ENCODE measurements around the gene TRIM37. TPM values are rescaled to one million over a fixed set of nuclear protein-coding genes. Genes with fewer than 3 reads are reported as not detected.

The TRIM37 gene
- total RNA-seq, 1 donor from 2014 or later = 25.4 TPM

GRCh38 chr17:59018019-59018418 lies 88.7 kb downstream of the TRIM37 start:
- no peaks in the 10 kb centered on the region for H3K27me3 ChIP-seq (ENCODE audit: insufficient read depth, low read length)
- H3K4me3 Mint-ChIP-seq (ENCODE audit: unreplicated experiment) = no peak overlapping the region
- no peak for FAIRE-seq
- H3K79me2 ChIP-seq (ENCODE audit: insufficient read depth, low read length) = no peaks in the 10 kb centered on the region
- H3K36me3 Mint-ChIP-seq (ENCODE audit: low read depth, unreplicated experiment) = peaks cover 7% of the 10 kb centered on the region
- no peak overlapping the region for H3K27ac ChIP-seq (ENCODE audit: low read depth, low read length)
- no peak overlapping the region for H3K4me3 ChIP-seq (ENCODE audit: insufficient read depth, low read depth, low read length)
- H3K27ac Mint-ChIP-seq (ENCODE audit: unreplicated experiment) = no peak overlapping the region
- H4K20me1 ChIP-seq (ENCODE audit: insufficient read depth, low read length) = no peaks in the 10 kb centered on the region
- no peak for TF ChIP-seq CTCF (IDR thresholded peaks at IDR 0.05; ENCODE audit: insufficient read depth, low read depth, low read length)
- no peak overlapping the region for H3K4me2 ChIP-seq (ENCODE audit: low read length)
- H2AFZ ChIP-seq (ENCODE audit: low read depth, low read length) = no peak overlapping the region
- no peaks in the 10 kb centered on the region for H3K36me3 ChIP-seq (ENCODE audit: insufficient read depth, low read length)
- no peaks in the 10 kb centered on the region for H3K27me3 Mint-ChIP-seq (ENCODE audit: low read depth, unreplicated experiment)
- H3K4me1 ChIP-seq (ENCODE audit: insufficient read depth, low read length) = no peaks in the 10 kb centered on the region
- no peaks in the 10 kb centered on the region for H3K9me3 Mint-ChIP-seq (ENCODE audit: unreplicated experiment)
- H3K9me3 ChIP-seq (ENCODE audit: insufficient read depth, low read depth, low read length) = no peaks in the 10 kb centered on the region
- no peaks in the 10 kb centered on the region for H3K4me1 Mint-ChIP-seq (ENCODE audit: low read depth, unreplicated experiment)
- H3K9ac ChIP-seq (ENCODE audit: low read length) = no peak overlapping the region
- DNase-seq (ENCODE audit: low read depth) = no peak

GRCh38 chr17:59011975-59012374 lies 94.7 kb downstream of the TRIM37 start:
- DNase-seq (ENCODE audit: low read depth) (no peak), FAIRE-seq (no peak)
- TF ChIP-seq EZH2 (IDR thresholded peaks at IDR 0.05; ENCODE audit: insufficient read depth, low read length) (no peak), CTCF (IDR thresholded peaks at IDR 0.05; ENCODE audit: insufficient read depth, low read depth, low read length) (no peak)
- H3K9ac ChIP-seq (ENCODE audit: low read length) = no peak overlapping the region
- no peaks in the 10 kb centered on the region for H3K79me2 ChIP-seq (ENCODE audit: insufficient read depth, low read length)
- Mint-ChIP-seq H3K9me3 (ENCODE audit: unreplicated experiment) (no peaks in the 10 kb centered on the region), H3K4me1 (ENCODE audit: low read depth, unreplicated experiment) (peaks cover 15% of the 10 kb centered on the region), H3K27ac (ENCODE audit: unreplicated experiment) (no peak overlapping the region), H3K27me3 (ENCODE audit: low read depth, unreplicated experiment) (no peaks in the 10 kb centered on the region), H3K36me3 (ENCODE audit: low read depth, unreplicated experiment) (peaks cover 2% of the 10 kb centered on the region), H3K4me3 (ENCODE audit: unreplicated experiment) (no peak overlapping the region)
- no peak overlapping the region for H3K4me2 ChIP-seq (ENCODE audit: low read length)
- H3K4me3 ChIP-seq (ENCODE audit: insufficient read depth, low read depth, low read length) = no peak overlapping the region
- no peaks in the 10 kb centered on the region for H4K20me1 ChIP-seq (ENCODE audit: insufficient read depth, low read length)
- H3K27ac ChIP-seq (ENCODE audit: low read depth, low read length) = no peak overlapping the region
- H3K36me3 ChIP-seq (ENCODE audit: insufficient read depth, low read length) = peaks cover 3% of the 10 kb centered on the region
- no peaks in the 10 kb centered on the region for H3K9me3 ChIP-seq (ENCODE audit: insufficient read depth, low read depth, low read length)
- H3K27me3 ChIP-seq (ENCODE audit: insufficient read depth, low read length) = no peaks in the 10 kb centered on the region
- H3K4me1 ChIP-seq (ENCODE audit: insufficient read depth, low read length) = no peaks in the 10 kb centered on the region
- no peak overlapping the region for H2AFZ ChIP-seq (ENCODE audit: low read depth, low read length)

- Mint-ChIP-seq H3K4me3 (ENCODE audit: unreplicated experiment) (no peak overlapping the region), H3K27me3 (ENCODE audit: low read depth, unreplicated experiment) (no peaks in the 10 kb centered on the region), H3K9me3 (ENCODE audit: unreplicated experiment) (no peaks in the 10 kb centered on the region), H3K27ac (ENCODE audit: unreplicated experiment) (peak overlapping the region; percentile 91), H3K36me3 (ENCODE audit: low read depth, unreplicated experiment) (no peaks in the 10 kb centered on the region), H3K4me1 (ENCODE audit: low read depth, unreplicated experiment) (peaks cover 15% of the 10 kb centered on the region)
- peaks cover 3% of the 10 kb centered on the region for H3K36me3 ChIP-seq (ENCODE audit: insufficient read depth, low read length)
- H3K79me2 ChIP-seq (ENCODE audit: insufficient read depth, low read length) = no peaks in the 10 kb centered on the region
- no peaks in the 10 kb centered on the region for H3K9me3 ChIP-seq (ENCODE audit: insufficient read depth, low read depth, low read length)
- H2AFZ ChIP-seq (ENCODE audit: low read depth, low read length) = no peak overlapping the region
- no peak overlapping the region for H3K9ac ChIP-seq (ENCODE audit: low read length)
- no peak for FAIRE-seq
- H3K4me2 ChIP-seq (ENCODE audit: low read length) = no peak overlapping the region
- no peak overlapping the region for H3K4me3 ChIP-seq (ENCODE audit: insufficient read depth, low read depth, low read length)
- H3K4me1 ChIP-seq (ENCODE audit: insufficient read depth, low read length) = no peaks in the 10 kb centered on the region
- H3K27ac ChIP-seq (ENCODE audit: low read depth, low read length) = no peak overlapping the region
- TF ChIP-seq EZH2 (IDR thresholded peaks at IDR 0.05; ENCODE audit: insufficient read depth, low read length) = no peak
- TF ChIP-seq CTCF (IDR thresholded peaks at IDR 0.05; ENCODE audit: insufficient read depth, low read depth, low read length) = no peak
- peak; percentile 49 for DNase-seq (ENCODE audit: low read depth)
- no peaks in the 10 kb centered on the region for H3K27me3 ChIP-seq (ENCODE audit: insufficient read depth, low read length)
- H4K20me1 ChIP-seq (ENCODE audit: insufficient read depth, low read length) = no peaks in the 10 kb centered on the region
These were observed 96.7 kb downstream of the TRIM37 start for GRCh38 chr17:59010026-59010425.

Measured in astrocyte (in vitro differentiated cells and primary cell).